GM12891 (cell line): ENCODE data around the gene DUS2. TPM values are rescaled to one million over a fixed set of nuclear protein-coding genes. Genes with fewer than 3 reads are reported as not detected.

Source experiments
- DNase-seq: peaks from one replicate; pipeline ENCODE4 v3.0.0; 2011; ENCODE audit warnings: low spot score; ENCODE audit not compliant: insufficient read length
- FAIRE-seq: peaks from 2 replicates; lab custom pipeline; 2011; peaks lifted over from hg19 to GRCh38; lab: Jason Lieb, UNC
- PAX5 ChIP-seq: IDR thresholded peaks from 2 replicates; pipeline ENCODE4 v1.6.1; 2011; ENCODE audit warnings: low read length, moderate library complexity, mild to moderate bottlenecking; ENCODE audit not compliant: insufficient read depth, severe bottlenecking
- POLR2A ChIP-seq: IDR thresholded peaks from 2 replicates; pipeline ENCODE4 v1.6.1; 2011; ENCODE audit warnings: low read depth, low read length, control low read depth
- POLR2AphosphoS5 ChIP-seq: IDR thresholded peaks from 2 replicates; pipeline ENCODE4 v1.6.1; 2011; ENCODE audit warnings: low read depth, low read length, control low read depth
- POU2F2 ChIP-seq: IDR thresholded peaks from 2 replicates; pipeline ENCODE4 v1.6.1; 2011; ENCODE audit warnings: low read depth, mild to moderate bottlenecking, control low read depth, low read length, moderate library complexity
- SPI1 ChIP-seq: IDR thresholded peaks from 2 replicates; pipeline ENCODE4 v1.6.1; 2011; ENCODE audit warnings: low read depth, low read length, control low read depth
- TAF1 ChIP-seq: IDR thresholded peaks from 2 replicates; pipeline ENCODE4 v1.6.1; 2011; ENCODE audit warnings: low read depth, low read length, control low read depth
- polyA plus RNA-seq: library from polyadenylated mRNA; unstranded; fragments of >200 nt; gene quantifications from one replicate; pipeline ENCODE4 v1.2.1, GENCODE V29; 2012; ENCODE audit warnings: low read depth, missing spikeins, inconsistent platforms; ENCODE audit not compliant: missing spikeins

Gene DUS2
- 19.2 TPM for polyA plus RNA-seq

DNA sequence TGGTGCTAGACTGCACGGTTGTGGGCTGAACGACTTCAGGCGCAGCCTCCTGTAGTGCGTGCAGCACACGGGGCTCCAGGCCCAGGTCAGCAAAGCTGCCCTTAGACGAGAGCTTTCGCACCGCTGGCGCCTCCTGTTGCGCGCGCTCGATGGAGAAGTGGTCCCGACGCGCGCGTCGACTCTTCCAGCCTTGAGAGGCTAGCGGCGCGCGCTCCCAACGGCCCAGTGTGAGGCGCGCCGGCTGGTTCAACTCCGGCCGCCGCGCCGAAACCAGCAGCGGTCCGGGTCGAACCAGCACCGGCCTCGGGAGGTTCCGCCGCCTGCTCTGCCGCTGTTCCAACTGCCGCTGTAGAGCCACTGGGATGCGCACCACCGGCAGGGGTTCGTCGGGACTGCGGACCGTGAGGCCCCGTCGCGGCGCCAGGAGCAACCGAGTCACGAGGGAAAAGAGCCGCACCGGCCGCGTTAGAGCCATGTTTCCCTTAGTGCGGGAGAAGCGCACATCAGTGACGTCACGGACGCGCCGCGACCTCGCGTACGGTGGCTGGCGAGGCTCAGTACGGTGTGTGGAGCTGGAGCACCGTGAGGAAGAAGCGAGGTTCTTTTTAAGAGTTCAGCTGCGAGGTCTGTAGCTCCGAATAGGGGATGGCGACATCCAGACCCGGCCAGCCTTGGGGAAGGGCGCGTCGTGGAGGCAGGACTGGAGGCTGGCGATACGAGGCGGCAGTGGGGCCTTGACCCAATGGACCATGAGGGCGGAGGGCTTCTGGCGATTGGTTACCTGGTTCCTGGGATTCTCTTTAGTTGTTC lies at the start of gene DUS2, which contains the start of gene DDX28:
DUS2 (plus strand) TSS at position 557 of the 810 bp plus-strand sequence. CDS start 14,740 bp downstream, outside the sequence.
DDX28 (minus strand) TSS at position 505 of the 810 bp plus-strand sequence; CDS start at position 475, 30 bp downstream.
- FAIRE-seq, result peak; percentile 93
- peak; percentile 85 for DNase-seq
- TF ChIP-seq POLR2A, result peak; percentile 84
- TF ChIP-seq POU2F2, result 0 out of 2 replicates have a peak, but pooled peaks have one; percentile 24
- TF ChIP-seq PAX5, result no peak
- TF ChIP-seq POLR2AphosphoS5, result peak; percentile 86
- TF ChIP-seq TAF1, result peak; percentile 93
- TF ChIP-seq SPI1, result no peak

DNA sequence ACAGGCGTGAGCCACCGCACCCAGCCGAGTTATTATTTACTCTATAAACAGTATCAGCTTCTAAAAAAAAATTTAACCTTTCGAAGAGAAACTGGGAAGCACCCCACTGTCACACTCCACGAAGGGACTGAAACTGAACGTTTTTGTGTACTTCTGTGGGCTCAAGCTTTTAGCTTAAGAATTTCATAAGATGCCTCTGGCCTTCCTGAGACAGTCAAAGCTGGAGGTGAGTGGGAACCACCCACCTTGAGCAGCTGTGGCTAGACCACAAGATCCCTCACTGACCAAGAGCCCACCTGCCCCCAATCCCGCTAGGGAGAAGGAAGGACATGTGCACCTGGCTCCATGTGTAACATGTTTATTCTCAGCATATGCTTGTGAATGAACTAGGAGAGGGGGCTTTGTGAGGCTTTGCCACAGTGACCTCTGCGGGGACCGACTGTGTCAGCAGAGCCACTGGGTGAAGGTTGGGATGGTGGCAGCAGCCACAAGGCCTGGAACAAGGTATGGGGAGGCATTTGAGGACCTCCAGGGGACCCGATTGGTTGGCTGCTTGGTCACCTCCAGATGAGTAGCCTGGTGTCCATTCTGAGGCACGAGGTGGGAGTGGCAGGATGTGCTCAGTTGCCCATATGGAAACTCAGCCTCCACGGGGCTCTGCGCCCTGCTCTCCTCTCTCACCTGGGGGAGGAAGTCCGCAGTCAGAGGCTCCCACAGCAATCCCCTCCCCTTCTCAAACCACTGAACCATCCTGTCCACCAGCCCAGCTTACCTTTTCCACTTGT lies 47.6 kb upstream of the DUS2 start:
- FAIRE-seq (no peak), DNase-seq (no peak)
- no peak for TF ChIP-seq POLR2A
- TF ChIP-seq TAF1, result no peak
- TF ChIP-seq SPI1, result peak; percentile 28; the same call in 1 of the 2 replicates

DNA sequence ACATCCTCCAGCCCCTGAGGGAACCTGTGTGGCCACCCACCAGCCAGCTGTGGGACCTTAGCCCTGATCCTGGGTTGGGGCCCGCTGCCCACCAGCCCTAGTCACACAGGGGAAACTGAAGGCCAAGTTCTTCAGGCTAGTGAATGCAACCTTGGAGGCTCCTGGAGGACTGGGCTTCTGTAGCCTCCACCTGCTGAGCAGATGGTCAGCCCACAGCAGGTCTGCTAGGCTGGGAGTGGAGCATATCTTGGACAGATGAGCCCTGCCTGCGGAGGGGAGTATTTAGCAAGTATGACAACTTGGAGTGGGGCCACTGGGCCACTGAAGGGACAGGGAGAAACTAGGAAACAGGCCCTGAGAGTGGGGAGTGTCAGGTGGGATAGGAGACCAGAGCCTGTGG lies 46.9 kb upstream of the DUS2 start:
- DNase-seq (no peak), FAIRE-seq (no peak)
- TF ChIP-seq TAF1, result no peak
- TF ChIP-seq POU2F2, result no peak
- TF ChIP-seq SPI1, result no peak
- no peak for TF ChIP-seq POLR2AphosphoS5
- no peak for TF ChIP-seq POLR2A

DNA sequence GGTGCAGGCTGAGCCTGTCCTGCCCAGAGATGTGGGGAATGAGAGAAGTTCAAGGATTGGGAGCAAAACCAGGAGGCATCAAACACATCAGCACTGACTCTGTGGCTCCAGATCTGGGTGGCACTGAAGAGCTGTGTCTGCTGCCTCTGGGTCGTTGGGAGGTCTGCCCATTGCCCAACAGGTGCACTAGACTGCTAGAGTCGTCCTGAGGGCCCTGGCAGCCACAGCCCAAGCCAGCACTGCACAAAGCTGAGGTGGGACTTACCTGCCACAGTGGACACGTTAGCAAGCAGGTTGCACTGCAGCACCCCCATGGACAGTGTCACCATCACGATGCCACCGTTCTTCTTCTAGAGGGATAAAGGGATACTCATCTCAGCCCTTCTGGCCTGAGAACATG lies 46.1 kb upstream of the DUS2 start:
- TF ChIP-seq SPI1 (no peak), POLR2A (no peak), POLR2AphosphoS5 (no peak), TAF1 (no peak), POU2F2 (no peak), PAX5 (no peak)
- FAIRE-seq, result no peak
- no peak for DNase-seq

DNA sequence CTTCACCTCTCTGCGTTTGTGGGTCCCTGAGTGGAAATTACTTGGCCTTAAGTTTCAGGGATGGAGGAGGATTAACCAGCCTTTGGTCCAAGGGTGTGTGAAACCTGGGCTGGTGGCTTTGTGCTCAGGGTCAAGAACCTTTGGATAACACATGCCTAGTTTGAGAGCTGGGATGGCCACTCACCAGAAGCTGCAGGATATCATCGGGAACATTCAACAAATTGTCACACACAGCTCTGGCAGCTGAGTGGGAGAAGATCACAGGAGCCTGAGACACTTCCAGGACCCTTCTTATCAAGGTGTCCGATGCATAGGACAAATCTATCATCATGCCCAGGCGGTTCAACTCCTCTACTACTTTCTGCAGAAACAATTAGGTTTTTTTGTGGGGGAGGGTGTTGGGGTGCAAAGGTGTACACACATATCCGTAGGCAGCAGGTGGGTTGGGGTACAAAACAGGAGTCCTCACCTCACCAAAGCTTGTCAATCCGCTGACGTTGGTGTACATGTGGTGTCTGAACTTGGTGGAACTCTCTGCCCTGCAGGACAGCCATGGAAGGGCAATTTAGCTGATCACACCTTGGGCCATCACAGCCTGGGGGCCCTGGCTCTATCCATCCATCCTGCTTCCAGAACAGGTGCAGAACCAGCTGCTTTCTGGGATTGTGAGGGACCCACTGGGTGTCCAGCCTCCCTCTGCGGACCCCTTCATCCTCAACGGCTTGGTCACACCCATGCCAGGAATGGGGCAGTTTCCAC lies 45.4 kb upstream of the DUS2 start:
- TF ChIP-seq TAF1 (no peak), POLR2A (no peak), POU2F2 (no peak), SPI1 (no peak), PAX5 (no peak), POLR2AphosphoS5 (no peak)
- no peak for FAIRE-seq
- no peak for DNase-seq

DNA sequence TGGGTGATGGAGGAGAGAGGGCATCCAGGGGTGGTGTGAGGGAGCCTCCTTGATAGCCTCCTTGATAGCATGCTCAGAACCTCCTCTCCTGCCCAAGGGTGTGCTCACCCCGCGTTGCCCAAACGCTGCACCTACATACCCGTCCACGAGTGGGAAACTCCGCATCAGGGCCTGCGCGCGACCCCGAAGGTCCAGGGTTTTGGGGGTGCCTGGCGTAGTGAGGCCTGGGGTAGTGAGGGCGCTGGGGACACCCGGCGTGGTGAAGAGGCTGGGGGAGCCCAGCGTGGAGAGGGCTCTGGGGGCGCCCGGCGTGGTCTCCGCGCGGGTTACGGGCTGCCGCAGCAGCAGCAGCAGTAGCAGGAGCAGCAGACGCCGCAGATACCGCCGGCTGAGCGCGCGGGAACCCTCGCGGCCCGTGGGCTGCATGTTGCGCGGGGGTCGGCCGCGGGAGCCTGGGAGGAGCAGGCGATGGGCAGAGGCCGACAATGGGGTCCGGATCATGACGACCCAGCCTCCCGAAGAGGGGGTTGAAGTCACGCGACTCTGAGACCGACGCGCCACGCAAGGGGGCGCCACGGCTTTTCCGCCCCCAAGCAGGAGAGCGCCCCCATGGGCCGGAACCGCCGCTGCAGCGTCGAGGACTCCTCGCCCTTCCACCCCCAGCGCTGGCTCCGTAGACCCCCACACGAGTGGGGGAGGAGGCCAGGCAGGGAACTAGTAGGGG lies 43.0 kb upstream of the DUS2 start, which contains the start of gene DPEP3:
DPEP3 (minus strand) TSS at position 545 of the 724 bp plus-strand sequence; CDS start at position 426, 119 bp downstream.
- DNase-seq (no peak), FAIRE-seq (no peak)
- TF ChIP-seq POLR2A (no peak), POLR2AphosphoS5 (no peak), TAF1 (no peak), POU2F2 (no peak), SPI1 (no peak), PAX5 (no peak)

DNA sequence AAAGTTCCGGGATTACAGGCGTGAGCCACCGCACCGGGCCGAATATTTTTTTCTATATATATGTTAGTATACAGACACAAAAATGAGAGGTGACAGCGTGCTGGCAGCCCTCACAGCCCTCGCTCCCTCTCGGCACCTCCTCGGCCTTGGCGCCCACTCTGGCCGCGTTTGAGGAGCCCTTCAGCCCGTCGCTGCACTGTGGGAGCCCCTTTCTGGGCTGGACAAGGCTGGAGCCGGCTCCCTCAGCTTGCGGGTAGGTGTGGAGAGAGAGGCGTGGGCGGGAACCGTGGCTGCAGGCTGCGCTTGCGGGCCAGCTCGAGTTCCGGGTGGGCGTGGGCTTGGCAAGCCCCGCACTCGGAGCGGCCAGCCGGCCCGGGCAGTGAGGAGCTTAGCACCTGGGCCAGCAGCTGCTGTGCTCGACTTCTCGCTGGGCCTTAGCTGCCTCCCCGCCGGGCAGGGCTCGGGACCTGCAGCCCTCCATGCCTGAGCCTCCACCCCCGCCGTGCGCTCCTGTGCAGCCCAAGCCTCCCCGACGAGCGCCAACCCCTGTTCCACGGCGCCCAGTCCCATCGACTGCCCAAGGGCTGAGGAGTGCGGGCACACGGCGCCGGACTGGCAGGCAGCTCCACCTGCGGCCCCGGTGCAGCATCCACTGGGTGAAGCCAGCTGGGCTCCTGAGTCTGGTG lies 40.9 kb upstream of the DUS2 start:
- TF ChIP-seq POLR2A (no peak), TAF1 (no peak), PAX5 (no peak), POLR2AphosphoS5 (no peak), POU2F2 (no peak), SPI1 (no peak)
- DNase-seq (no peak), FAIRE-seq (no peak)

DNA sequence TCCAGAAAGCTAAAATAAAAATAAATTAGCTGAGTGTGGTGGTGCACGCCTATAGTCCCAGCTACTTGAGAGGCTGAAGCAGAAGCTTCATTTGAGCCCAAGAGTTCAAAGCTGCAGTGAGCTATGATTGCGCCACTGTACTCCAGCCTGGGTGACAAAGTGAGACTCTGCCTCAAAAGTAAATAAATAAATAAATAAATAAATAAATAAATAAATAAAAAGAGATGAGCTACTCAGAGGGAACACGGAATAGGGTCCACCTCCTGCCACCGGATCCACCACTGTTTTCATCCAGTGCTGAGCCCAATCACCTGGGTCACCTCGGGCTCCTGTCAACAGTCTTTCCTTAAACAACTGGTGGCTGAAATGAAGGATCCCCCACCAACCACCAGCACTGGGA lies 36.1 kb upstream of the DUS2 start:
- TF ChIP-seq SPI1 (no peak), PAX5 (no peak), POLR2A (no peak), POLR2AphosphoS5 (no peak)
- FAIRE-seq (no peak), DNase-seq (no peak)
